Dedifferentiated amniotic fluid mesenchymal stem cell (primary cell): Measurements from ENCODE around the gene USHBP1.

ENCODE experiments used
- DNase-seq: peaks from one replicate; pipeline ENCODE4 v3.0.0-alpha.2; 2016; ENCODE audit errors: extremely low spot score

The USHBP1 gene

DNA sequence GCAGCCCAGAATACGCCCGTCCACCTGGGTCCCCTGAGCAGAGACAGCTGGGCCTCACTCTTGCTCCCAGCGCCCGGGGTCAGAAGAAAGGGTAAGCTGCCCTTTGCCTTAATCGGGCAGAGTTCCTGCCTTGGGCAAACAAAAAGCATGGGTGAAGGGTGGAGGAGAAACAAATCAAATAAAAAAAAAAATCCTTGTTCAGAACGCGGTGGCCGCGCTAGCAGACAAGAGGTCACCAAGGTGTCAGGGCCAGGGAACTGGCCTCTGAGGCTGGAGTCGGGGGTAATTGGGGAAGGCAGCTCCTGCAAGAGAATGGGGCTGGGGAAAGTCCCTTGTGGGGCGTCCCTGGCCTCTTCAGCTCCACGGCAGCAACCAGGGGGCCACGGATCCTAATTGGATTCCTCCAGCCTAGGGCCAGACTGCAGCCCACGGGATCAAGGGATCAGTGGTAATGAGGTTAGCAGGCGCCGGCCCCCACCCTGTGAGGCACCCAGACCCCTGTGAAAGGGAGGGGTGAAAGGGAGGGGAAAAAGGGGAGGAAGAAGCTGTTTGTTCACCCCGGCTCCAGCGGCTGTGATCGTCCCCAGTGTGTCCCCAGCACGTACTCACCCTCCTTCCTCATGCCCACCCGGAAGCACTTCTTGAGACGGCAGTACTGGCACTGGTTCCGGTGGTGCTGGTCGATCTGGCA lies 24.3 kb downstream of the USHBP1 start:
- no peak for DNase-seq

DNA sequence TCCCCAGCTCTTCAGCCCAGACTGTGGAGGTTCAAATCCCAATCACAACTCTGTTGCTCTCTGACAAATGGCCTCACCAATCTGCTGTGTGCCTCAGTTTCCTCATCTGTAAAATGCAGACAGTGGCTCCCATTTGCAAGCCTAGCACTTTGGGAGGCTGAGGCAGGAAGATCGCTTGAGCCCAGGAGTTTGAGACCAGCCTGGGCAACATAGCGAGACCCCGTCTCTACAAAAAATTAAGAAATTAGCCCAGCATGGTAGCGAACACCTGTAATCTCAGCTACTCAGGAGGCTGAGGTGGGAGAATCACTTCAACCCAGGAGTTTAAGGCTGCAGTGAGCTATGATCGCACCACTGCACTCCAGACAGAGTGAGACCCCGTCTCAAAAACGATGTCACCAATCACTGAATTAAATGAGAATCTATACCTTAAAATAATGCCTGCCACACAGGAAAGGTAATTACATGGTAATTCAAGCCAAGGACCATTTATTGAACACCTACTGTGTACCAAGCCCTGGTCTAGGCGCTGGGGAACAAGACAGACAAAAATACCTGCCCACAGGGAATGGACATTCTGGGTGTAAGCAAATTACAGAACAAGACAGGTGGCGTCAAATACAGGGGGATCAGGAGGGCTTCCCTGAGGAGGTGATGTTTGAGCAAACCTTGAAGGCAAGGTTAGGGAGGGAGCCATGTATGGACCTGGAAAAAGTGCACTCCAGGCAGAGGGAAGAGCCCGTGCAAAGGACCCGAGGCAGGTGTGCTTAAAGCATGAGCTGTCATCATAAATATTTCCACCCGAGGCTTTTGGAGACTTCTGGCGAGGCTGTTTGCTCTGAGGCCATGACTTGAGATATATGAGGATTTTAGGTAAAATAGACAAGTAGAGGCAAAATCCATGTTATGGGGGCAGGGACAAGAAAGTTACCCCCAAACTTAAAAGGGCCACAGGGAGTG lies 26.5 kb downstream of the USHBP1 start:
- no peak for DNase-seq

DNA sequence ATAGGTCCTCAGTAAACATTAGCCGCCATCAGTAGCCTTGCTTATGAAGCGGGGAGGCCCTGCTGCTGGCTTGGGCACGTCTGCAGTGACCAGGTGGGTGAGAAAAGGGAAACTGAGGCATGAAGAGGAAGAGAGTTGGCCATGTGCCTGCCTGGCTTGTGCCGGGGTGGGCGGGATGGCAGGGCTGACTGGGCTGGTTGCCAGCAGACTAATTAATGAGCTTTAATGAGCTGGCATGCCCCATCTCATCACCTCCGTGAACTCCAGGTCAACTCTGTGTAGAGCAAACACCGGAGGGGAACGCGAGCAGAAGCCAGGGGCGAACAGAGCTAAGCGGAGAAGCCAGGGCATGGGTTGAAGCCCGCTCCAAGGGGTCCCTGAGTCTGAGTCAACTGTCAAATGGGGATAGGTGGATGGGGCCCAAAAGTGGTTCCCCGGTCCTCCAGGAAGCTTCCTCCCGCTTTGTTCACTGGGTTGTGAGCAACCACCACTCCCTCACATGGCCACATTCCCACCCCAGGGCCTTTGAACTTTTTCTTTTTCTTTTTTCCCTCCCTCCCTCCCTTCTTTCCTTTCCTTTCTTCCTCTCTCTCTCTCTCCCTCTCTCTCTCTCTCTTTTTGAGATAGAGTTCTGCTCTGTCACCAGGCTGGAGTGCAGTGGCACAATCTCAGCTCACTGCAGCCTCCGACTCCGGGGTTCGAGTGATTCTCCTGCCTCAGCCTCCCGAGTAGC lies 27.6 kb downstream of the USHBP1 start:
- no peak for DNase-seq

DNA sequence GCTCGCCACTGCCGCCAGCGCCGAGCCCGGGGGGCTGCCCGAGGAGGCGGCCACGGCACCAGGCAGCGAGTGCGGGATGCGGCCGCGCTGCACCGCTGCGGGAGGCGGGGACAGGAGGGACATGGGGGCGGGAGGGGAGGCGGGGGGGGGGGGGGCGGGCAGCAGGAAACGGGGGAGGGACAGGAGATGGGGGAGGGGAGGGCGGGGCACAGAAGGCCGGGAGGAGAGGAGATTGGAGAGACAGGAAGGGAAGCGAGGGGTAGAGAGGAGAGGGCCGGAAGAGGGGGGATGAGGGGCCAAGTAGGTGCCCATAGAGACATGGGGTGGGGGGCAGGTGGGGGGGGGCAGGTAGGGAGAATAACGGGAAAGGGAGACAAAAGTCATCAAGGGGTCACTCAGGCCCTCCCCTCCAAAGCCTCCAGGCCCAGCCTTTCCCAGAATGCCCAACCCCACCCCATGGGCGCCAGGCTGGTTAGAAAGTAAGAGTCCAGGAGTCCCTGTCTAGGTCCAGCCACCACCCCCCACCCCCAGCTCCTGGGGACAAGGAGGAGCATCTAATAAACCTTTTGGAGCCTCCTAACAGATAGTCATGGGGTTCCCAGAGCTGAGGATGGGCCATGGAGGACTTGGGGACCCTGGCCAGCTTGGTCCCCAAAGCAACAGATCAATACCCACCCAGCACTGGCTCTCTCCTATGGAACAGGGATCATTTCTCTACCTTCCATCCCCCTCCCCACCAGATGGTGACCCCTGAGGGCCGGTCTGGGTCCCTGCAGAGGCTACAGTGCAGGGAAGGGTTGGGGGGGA lies 28.4 kb downstream of the USHBP1 start:
- no peak for DNase-seq

DNA sequence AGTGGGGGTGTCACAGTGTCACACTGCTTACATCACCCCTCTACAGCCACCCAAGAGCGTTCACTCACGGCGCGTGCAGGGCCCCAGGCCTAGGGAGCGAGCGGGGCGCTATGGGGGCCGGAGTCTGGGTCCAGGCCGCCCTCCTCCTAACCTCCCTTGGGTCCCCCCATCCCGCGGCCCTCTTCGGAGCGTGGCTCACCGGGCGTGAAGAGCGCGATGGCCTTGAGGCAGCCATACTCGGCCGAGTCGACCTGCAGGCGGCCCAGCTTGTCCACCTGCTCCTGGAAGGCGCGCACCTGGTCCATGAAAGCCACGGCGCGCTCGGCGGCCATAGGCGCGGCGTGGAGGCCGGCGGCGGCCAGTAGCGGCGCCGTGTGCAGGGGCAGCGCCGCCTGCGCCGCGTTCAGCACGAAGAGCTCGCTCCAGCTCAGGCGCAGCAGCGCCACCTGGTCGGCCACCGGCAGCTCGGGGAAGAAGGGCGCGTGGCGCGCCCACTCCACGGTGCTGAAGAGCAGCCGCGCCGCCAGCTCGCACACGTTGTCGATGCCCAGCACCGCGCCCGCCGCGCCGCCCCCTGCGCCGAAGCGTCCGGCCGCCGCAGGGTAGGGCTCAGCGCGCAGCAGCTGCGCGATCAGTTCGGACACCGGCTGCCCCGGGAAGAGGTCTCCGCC lies 29.1 kb downstream of the USHBP1 start:
- peak; percentile 20 for DNase-seq

DNA sequence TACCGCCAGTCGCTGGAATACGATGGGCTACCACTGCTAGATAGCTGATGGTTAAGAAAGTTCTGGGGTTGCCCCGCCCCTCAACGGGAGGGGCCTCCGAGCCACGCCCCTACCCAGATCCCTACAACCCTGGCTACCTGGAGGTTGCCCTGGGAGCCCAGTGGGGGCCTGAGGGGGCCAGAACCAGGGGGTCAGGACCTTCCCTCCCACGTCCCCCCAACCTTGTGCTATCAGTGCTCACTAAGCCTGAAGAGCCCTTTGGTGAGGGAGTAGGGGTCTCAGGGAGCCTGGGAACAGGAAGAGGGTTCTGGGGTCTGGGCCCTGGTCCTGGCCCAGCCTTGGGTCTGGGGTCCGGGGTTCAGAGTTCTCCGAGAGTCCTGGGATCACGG lies 29.6 kb downstream of the USHBP1 start:
- DNase-seq = no peak

DNA sequence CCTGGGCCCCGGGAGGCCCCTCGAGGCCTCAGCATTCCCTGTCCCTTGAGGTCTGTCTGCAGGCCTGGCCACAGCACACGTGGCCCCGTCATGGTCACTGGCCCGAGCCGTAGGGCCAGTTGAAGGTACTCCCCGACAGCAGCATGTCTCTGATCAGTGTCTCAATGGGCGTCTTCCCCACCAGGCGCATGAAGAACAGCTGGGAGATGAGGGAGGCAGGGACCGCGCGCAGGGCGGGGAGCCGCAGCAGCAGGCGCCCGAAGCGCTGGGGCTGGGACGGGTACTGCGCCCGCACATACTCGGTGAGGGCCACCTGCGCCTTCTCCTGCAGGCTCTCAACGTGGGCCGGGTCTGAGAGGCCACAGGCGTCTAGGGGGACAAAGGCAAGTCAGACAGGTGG lies 32.3 kb downstream of the USHBP1 start:
- DNase-seq = no peak

DNA sequence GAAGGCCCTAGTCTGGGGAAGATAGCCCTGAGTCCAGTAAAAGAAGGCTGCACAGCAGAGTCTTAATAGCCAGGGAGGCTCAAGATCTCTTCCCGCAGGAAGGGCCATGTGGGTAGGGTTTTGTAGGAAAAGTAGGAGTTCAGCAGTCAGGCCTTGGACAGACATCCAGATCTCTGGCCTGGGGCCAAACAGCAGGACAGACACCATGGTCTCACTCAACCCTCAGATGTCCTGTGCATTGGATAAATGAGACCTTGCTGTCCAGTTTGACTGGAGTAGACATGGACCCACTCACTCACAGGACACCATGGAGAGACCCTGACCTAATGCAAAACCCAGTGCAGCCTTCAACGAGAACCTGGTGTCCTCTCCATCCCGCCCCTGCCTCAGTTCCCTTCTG lies 34.7 kb downstream of the USHBP1 start:
- DNase-seq = no peak

DNA sequence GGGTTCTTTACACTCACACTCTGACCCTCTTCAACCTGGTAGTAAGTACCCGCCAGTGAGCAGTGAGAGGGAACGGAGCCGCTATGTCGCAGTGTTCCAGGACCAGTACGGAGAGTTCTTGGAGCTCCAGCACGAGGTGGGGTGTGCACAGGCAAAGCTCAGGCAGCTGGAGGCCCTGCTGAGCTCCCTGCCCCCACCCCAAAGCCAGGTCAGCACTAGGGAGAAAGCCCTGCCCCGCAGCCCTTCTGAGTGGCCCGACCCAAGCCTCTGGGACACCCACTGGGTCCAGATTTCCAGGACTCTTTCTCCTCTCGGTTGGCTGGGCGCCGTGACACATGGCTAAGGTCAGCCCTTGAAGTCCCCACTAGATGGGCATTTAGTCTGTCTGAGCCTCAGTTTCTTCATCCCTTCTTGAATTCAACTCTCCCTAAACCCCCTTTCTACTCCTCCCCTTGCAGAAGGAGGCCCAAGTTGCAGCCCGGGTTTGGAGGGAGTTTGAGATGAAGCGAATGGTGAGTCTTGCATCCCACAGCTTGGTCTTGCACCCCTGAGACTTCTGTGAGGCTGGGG lies 36.7 kb downstream of the USHBP1 start:
- no peak for DNase-seq

DNA sequence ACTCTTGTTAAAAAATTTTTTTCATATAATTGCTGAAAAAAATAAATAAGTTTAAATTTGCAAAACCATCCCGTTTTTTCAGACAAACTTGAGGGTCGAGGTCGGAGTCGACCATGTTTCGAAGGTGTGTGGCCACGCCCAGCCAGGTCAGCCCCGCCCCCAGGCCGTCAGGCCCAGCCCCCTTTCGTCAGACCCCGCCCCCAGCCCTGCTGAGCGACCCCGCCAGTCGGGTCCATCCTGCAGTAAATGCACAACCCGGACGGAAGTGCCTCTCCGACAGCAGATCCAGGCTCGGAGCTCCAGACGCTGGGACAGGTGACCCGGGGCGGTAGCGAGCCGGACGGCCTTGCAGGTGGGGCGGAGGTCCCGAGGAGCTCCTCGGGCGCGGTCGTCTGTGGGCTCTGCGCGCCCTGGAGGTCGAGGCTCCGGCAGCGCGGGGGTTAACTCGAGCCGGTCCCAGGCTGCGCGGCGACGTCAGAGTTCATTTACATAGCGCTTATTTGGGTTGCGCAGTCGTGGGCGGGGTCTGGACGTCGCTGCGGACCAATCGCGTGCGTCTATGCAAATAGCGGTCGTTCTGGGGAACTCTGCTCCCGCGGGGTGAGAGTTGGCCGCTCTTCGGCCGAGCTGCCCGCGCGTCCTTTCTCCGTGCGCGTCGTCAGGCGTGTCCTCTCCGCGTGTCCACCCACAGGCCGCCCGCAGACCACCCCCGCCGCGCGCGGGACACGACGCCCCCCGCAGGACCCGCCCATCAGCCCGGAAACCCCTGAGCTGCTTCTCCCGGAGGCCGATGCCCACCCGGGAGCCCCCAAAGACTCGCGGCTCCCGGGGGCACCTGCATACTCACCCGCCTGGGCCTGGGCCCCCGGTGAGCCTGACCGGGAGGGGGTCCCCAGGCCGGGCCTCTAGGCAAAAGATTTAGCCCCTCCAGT lies 38.3 kb downstream of the USHBP1 start, which contains the start of gene OCEL1:
Gene OCEL1 (plus strand): TSS at position 225 of the 932 bp plus-strand sequence. CDS start 22 bp downstream, at position 247.
- DNase-seq = peak; percentile 97

DNA sequence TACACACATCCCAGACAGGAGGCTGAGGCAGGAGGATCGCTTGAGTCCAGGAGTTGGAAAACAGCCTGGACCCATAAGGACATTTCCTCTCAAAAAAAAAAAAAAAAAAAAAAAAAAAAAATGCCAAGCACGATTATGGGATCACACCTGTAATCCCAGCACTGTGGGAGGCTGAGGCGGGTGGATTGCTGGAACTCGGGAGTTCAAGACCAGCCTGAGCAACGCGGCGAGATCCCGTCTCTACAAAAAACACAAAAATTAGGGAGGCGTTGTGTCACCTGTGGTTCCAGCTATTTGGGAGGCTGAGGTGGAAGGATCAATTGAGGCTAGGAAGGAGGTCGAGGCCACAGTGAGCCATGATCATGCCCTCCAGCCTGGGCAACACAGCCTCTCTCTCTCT lies 39.5 kb downstream of the USHBP1 start:
- no peak for DNase-seq

DNA sequence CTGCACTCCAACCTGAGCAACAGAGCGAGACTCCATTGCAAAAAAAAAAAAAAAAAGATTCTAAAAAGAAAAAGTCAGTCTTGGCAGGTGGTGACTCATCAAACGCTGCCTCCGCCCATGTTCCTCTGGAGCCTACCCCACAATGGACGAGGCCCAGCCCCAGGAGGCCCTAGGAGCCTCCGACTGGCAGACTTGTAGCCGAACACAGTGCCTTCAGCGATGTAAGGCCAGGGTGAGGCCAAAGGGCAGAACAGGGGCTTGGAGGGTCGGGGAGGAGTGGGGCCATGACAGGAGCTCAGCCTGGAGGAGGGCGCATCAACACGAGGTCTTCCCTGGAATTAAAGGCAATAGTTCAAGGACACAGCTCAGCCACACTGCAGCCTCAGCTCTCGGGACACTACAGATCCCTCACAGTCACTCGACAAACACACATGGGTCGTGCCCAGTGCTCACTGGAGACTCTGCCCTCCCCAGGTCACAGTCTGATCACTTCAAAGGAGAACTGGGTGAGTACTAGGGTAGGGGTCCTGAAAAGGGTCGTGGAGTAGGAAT lies 44.3 kb downstream of the USHBP1 start:
- peak; percentile 36 for DNase-seq

DNA sequence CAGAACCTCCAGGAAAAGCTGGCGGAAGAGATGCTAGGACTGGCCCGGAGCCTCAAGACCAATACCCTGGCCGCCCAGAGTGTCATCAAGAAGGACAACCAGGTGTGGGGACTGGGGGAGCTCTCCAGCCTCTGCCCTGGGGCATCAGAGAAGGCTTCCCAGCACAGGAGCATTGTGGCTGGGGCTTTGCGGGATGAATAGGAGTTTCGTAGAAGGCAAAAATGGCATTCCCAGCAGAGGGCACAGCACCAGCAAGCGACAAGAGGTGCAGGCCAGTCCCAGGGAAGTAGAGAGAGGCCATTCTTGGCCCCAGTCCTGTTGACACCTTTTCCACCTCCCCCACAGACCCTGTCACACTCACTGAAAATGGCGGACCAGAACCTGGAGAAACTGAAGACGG lies 45.3 kb downstream of the USHBP1 start:
- DNase-seq = no peak

DNA sequence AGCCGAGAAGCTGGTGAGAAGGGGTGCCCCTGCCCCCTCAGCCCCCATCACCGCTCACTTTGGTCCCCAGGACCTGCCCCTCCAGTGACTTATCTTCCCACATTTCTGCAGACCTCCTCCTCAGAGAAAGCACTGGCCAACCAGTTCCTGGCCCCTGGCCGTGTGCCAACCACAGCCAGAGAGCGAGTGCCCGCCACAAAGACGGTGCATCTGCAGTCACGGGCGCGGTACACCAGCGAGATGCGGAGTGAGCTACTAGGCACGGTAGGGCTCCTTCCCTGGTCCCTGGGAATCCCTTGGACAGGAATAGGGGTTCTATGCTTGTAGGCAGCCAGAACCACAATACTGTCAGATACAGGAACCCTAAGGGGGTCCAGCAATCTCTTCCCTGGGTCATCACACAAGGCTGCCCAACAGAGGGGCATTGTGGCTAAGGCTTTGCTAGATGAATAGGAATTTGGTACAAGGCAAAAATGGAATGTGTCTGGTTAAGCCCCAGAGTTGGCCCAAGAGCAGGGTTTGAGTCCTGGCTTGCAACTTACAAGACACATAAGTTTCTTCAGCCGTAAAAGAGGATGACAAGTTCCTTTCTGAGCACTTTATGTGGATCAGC lies 48.4 kb downstream of the USHBP1 start:
- no peak for DNase-seq

DNA sequence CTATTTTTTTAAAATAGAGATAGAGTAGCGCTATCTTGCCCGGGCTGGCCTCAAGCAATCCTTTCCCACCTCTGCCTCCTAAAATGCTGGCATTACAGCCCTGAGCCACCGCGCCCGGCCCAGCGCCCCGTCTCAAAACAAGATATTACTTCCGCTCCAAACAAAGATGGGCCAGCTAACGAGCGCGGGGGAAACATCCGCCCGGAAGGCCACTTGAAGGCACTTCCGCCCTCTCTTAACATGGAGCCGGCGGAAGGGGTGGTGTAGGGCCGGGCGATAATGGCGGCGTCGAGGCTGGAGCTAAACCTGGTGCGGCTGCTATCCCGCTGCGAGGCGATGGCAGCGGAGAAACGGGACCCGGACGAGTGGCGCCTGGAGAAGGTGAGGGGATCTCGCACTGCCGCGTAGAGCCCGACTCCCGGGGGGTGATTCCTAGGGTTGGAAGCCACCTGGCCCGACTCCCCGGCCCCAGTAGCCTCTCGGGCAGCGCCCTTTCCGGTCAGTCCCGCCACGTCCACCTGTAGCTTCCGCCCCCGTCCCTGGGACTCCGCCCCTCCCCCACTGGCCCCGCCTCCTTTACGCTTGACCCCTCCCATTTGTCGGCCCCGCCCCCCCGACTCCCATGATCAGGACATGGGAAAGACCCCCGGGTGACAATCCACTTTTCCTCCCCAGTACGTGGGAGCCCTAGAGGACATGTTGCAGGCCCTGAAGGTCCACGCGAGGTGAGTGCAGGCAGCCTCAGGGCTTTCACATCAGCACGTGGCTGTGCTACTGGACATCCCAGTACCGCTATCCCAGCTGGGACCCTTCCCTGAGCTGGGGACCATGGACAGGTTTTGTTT lies 49.2 kb downstream of the USHBP1 start, which contains the start of gene USE1:
Gene USE1 (plus strand): TSS at position 231 of the 845 bp plus-strand sequence. CDS start 49 bp downstream, at position 280.
- DNase-seq = peak; percentile 86

DNA sequence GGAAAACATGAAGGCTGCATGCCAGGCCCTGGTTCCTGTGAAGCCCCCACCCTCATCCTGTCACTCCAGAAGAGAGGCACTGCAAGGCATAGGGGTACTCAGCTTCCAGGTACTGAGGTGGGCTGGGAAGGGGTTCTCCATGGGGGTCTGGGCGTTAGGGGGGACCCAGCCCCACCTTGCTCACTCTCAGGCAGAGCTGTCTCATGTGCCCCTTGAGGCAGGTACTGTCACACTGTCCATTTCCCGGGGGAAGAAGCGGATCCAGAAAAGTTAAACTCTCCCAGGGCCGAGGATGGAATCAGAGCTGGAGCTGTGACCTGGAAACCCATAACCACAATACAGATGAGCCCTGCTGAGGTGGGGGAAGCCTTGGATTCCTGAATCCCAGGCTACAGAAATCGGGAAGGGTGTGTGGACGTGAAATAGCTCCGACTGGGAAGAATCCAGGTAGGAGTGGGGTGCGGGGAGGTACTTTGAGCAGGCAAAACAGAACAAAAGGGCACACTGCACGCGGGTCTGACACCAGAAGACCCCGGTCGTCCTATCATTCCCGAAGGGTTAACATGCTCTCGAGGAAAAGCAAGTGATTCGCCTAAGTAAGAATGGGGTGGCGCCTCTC lies 49.9 kb downstream of the USHBP1 start:
- DNase-seq = no peak

DNA sequence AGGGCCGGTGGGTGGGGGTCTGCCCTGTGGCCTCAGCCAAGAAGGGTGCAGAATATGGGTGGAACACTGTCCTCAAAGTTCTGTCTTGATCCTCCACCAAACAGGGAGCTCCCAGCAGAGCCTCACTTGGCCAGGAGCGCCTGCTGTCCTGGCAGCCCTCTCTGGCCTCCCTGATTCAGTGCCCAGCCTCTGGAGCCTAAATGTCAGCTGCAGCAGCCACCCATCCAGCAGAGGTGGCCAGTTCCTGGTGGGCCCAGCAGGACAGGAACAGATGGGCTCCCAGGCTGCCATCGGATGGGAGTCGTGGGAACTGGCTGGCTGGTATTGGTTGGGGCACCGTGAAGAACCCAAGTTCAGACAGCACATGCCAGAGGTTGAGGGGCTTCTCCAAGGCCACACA lies 51.2 kb downstream of the USHBP1 start:
- no peak for DNase-seq
